ENCODE results near the gene GPC1. TPM values are rescaled to one million over a fixed set of nuclear protein-coding genes. Genes with fewer than 3 reads are reported as not detected.
A peak's percentile ranks its signal among the peaks of the same experiment; 100 is the strongest.

The GPC1 gene
- total RNA-seq, 3 donors from 2014 or later: 13.8 to 56.3 (median 21.0) TPM

- Histone ChIP-seq H3K27ac (no peak overlapping the region), H3K4me1 (no peaks in the 10 kb centered on the region), H3K36me3 (no peaks in the 10 kb centered on the region), H3K27me3 (no peaks in the 10 kb centered on the region), H3K9me3 (no peaks in the 10 kb centered on the region), H3K4me3 (no peak overlapping the region)
- no peak for TF ChIP-seq POLR2AphosphoS5 (IDR thresholded peaks at IDR 0.05)
- TF ChIP-seq POLR2A (IDR thresholded peaks at IDR 0.05): no peak
- TF ChIP-seq CTCF (IDR thresholded peaks at IDR 0.05): no peak
- intact Hi-C loops (cut with DNase I; ENCODE audit: low total_unique reads): no loop called here
- no peak for DNase-seq (ENCODE audit: low spot score in 2 of 2)
Observed at GRCh38 chr2:240510513-240511210, 75.2 kb downstream of the GPC1 start.

GRCh38 chr2:240511351-240512108, 76.1 kb downstream of the GPC1 start:
- Histone ChIP-seq H3K27me3 (no peaks in the 10 kb centered on the region), H3K4me3 (no peak overlapping the region), H3K27ac (no peak overlapping the region), H3K4me1 (no peaks in the 10 kb centered on the region), H3K9me3 (no peaks in the 10 kb centered on the region), H3K36me3 (no peaks in the 10 kb centered on the region)
- intact Hi-C loops (cut with DNase I; ENCODE audit: low total_unique reads): no loop called here
- peak; percentile 10 to 30 for DNase-seq (ENCODE audit: low spot score in 2 of 2)
- TF ChIP-seq POLR2A (IDR thresholded peaks at IDR 0.05): no peak
- TF ChIP-seq POLR2AphosphoS5 (IDR thresholded peaks at IDR 0.05): no peak
- TF ChIP-seq CTCF (IDR thresholded peaks at IDR 0.05): no peak

- Histone ChIP-seq H3K36me3 (no peaks in the 10 kb centered on the region), H3K9me3 (no peaks in the 10 kb centered on the region), H3K27me3 (no peaks in the 10 kb centered on the region), H3K27ac (no peak overlapping the region), H3K4me1 (no peaks in the 10 kb centered on the region), H3K4me3 (no peak overlapping the region)
- intact Hi-C loops (cut with DNase I; ENCODE audit: low total_unique reads): no loop called here
- DNase-seq (ENCODE audit: low spot score in 2 of 2): peak in 1 of 2 donors; percentile 22
- TF ChIP-seq POLR2A (IDR thresholded peaks at IDR 0.05) (no peak), CTCF (IDR thresholded peaks at IDR 0.05) (no peak), POLR2AphosphoS5 (IDR thresholded peaks at IDR 0.05) (no peak)
Observed at GRCh38 chr2:240512109-240512485, 76.6 kb downstream of the GPC1 start.

- intact Hi-C loops (cut with DNase I; ENCODE audit: low total_unique reads): no loop called here
- Histone ChIP-seq H3K4me1 (no peaks in the 10 kb centered on the region), H3K27me3 (no peaks in the 10 kb centered on the region), H3K36me3 (no peaks in the 10 kb centered on the region), H3K9me3 (no peaks in the 10 kb centered on the region), H3K27ac (no peak overlapping the region), H3K4me3 (no peak overlapping the region)
- TF ChIP-seq CTCF (IDR thresholded peaks at IDR 0.05): no peak
- TF ChIP-seq POLR2A (IDR thresholded peaks at IDR 0.05): no peak
- DNase-seq (ENCODE audit: low spot score in 2 of 2): peak; percentile 7 to 35
Observed at GRCh38 chr2:240512666-240513535, 77.4 kb downstream of the GPC1 start.
